Neutrophil (primary cell): ENCODE results near the gene MEIS2.

Experiments
- H3K27ac ChIP-seq: fragments of 200-600 bp; sonication (generic); 2 replicates; pipeline ENCODE4 v1.5.1; 2016; ENCODE audit warnings: mild to moderate bottlenecking, moderate library complexity
- H3K27me3 ChIP-seq: fragments of 200-600 bp; sonication (generic); 2 replicates; pipeline ENCODE4 v1.6.0; 2016; ENCODE audit warnings: mild to moderate bottlenecking
- H3K36me3 ChIP-seq: fragments of 200-600 bp; sonication (generic); 2 replicates; pipeline ENCODE4 v1.5.1; 2017
- H3K4me1 ChIP-seq, 2 experiments: fragments of 200-600 bp in 1 of 2; sonication (generic) in 1 of 2; 1 replicate in 1 of 2; 2 replicates in 1 of 2; pipeline versions ENCODE4 v1.5.1 to v1.6.1; 2013 to 2016; ENCODE audit warnings: low read depth in 1 of 2, low read length in 1 of 2, mild to moderate bottlenecking in 1 of 2, moderate library complexity in 1 of 2; ENCODE audit not compliant: control insufficient read depth in 1 of 2, insufficient read depth in 1 of 2
- H3K4me3 ChIP-seq, 2 experiments: fragments of 200-600 bp in 1 of 2; sonication (generic) in 1 of 2; 1 replicate in 1 of 2; 2 replicates in 1 of 2; pipeline ENCODE4 v1.5.1; 2013 to 2016; ENCODE audit warnings: low read depth in 1 of 2, low read length in 1 of 2, mild to moderate bottlenecking in 1 of 2, moderate library complexity in 1 of 2
- H3K9me3 ChIP-seq: fragments of 200-600 bp; sonication (generic); 2 replicates; pipeline ENCODE4 v1.5.1; 2016
- TF ChIP-seq, protein P1 (sequence below): fragments of 200-600 bp; sonication (generic); IDR thresholded peaks from 2 replicates; pipeline ENCODE4 v1.5.1; 2016; ENCODE audit warnings: antibody characterized with exemption

Gene MEIS2

DNA sequence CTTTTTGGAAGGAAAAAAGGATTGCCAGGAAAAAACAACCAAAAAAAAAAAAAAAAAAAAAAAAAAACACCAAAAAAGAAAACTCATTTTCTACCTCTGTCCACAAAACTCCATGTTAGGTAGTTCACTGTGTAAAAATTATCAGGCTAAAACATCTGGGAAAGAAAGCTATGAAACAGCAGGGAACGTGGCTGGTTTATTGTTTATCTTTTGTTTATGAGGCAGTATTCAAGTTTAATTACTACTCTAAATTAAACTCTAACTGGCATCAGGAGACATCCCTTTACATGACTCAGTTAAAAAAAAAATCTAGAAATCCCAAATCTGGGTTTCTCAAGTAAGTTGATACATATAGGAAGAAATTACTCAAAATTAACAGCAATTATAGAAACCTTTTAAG lies 21.8 kb downstream of the MEIS2 start:
- no peaks in the 10 kb centered on the region for H3K4me1 ChIP-seq
- H3K4me3 ChIP-seq, result no peak overlapping the region
- H3K36me3 ChIP-seq, result no peaks in the 10 kb centered on the region
- peaks cover 6% of the 10 kb centered on the region for H3K27me3 ChIP-seq
- TF ChIP-seq, protein P1, sequence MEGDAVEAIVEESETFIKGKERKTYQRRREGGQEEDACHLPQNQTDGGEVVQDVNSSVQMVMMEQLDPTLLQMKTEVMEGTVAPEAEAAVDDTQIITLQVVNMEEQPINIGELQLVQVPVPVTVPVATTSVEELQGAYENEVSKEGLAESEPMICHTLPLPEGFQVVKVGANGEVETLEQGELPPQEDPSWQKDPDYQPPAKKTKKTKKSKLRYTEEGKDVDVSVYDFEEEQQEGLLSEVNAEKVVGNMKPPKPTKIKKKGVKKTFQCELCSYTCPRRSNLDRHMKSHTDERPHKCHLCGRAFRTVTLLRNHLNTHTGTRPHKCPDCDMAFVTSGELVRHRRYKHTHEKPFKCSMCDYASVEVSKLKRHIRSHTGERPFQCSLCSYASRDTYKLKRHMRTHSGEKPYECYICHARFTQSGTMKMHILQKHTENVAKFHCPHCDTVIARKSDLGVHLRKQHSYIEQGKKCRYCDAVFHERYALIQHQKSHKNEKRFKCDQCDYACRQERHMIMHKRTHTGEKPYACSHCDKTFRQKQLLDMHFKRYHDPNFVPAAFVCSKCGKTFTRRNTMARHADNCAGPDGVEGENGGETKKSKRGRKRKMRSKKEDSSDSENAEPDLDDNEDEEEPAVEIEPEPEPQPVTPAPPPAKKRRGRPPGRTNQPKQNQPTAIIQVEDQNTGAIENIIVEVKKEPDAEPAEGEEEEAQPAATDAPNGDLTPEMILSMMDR, result no peak
- no peaks in the 10 kb centered on the region for H3K9me3 ChIP-seq
- no peak overlapping the region for H3K27ac ChIP-seq

DNA sequence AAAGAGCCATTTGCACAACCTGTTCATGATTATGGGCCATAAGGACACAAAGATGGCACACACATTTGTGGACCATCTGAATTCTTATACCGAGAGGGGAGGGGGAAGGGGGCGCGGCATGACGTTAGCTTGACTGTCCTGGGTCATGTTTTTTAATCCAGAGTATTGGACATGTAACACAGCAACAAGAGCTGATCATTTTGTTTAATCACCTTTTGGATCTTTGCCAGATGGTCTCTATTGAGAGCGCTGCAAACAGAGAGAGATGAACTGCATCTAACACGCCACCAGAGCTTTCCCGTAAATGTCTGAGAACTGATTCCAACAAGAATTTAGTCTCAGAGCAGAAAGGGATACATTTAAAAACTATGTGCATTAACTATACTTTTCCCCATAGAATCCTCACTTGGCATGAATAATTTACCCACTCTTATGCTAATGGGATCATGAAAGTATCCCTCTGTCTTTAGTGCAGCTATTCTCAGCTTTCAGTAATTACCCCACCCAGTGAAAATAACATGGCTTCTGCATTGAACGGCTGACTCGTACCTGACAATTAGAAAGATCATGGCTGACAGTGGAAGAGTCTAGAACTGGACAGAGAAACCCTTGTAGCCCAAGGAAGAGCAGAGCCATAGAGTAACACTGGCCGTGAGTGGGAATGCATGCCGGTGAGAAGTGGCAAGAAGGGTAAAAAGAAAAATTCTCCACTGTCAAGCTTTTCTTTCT lies 22.6 kb downstream of the MEIS2 start:
- Histone ChIP-seq H3K27me3 (peaks cover 6% of the 10 kb centered on the region), H3K36me3 (no peaks in the 10 kb centered on the region), H3K9me3 (no peaks in the 10 kb centered on the region), H3K27ac (no peak overlapping the region), H3K4me1 (no peaks in the 10 kb centered on the region), H3K4me3 (no peak overlapping the region)
- TF ChIP-seq, protein P1, result no peak

DNA sequence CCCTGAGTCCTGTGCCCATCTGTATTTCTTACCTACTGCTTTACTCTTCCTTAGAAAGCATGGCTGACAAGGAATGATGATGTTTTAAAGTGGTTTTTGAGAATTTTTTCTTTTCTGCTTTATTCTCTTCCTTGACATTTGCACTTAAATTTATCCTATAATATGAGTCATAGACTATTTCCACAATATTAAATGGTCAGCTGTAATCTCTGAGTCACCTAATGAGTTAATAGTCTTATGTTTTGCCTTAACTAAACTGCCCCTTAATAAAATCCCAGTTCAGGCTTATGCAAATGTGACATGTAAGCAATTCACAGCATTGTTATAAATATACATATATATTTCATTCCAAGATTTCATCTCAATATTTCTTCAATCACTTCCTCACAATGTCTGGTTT lies 23.8 kb downstream of the MEIS2 start:
- no peaks in the 10 kb centered on the region for H3K4me1 ChIP-seq
- TF ChIP-seq, protein P1, result no peak
- peaks cover 6% of the 10 kb centered on the region for H3K27me3 ChIP-seq
- no peaks in the 10 kb centered on the region for H3K9me3 ChIP-seq
- no peak overlapping the region for H3K27ac ChIP-seq
- no peak overlapping the region for H3K4me3 ChIP-seq
- no peaks in the 10 kb centered on the region for H3K36me3 ChIP-seq

DNA sequence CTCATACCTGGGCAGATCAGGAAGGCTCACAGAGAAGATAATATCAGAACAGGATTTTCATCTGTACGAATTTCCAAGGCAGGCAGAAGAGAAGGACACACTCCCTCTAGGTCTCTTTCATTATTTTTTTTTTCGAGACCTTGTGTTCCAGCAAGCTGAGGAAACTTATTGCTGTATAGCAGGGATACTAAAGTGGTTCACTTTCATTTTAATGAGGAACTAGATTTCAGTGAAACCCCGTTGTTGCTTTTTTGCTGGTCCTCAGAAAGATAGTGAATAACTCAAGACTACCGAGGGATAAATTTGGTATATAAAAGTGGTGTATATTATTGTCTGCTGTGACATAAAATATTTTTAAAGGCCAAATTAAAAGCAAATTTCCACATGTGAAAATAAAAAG lies 24.6 kb downstream of the MEIS2 start:
- TF ChIP-seq, protein P1, result no peak
- no peak overlapping the region for H3K27ac ChIP-seq
- H3K36me3 ChIP-seq, result no peaks in the 10 kb centered on the region
- H3K4me1 ChIP-seq, result no peaks in the 10 kb centered on the region
- H3K27me3 ChIP-seq, result peaks cover 5% of the 10 kb centered on the region
- no peak overlapping the region for H3K4me3 ChIP-seq
- H3K9me3 ChIP-seq, result no peaks in the 10 kb centered on the region

DNA sequence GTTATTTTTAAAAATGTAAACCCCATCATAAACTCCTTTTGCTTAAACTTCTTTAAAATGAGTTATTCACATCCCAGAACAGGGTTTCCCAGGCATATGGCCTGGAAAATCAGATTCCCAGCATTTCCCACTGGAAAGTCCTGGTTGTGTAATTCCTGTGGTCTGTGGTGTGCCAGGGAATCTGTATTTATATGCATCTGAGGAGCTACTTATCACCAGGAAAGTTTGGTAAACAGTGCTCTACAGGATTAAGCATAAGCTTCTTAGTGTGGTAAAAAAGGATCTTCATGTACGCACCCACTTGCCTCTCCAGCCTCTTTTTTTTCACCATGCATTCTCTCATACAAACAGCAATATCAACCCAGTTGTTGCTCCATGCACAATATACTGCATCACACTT lies 28.2 kb downstream of the MEIS2 start:
- Histone ChIP-seq H3K4me1 (no peaks in the 10 kb centered on the region), H3K27me3 (no peaks in the 10 kb centered on the region), H3K9me3 (no peaks in the 10 kb centered on the region), H3K4me3 (no peak overlapping the region), H3K27ac (no peak overlapping the region), H3K36me3 (no peaks in the 10 kb centered on the region)
- TF ChIP-seq, protein P1, result no peak
